ENCODE data around the gene POGK.
"Not testable (repeated sequence)": the region's sequence is repeated elsewhere in the genome, so short reads cannot be mapped to it uniquely, and the experiment has no call there.

POGK gene, protein sequence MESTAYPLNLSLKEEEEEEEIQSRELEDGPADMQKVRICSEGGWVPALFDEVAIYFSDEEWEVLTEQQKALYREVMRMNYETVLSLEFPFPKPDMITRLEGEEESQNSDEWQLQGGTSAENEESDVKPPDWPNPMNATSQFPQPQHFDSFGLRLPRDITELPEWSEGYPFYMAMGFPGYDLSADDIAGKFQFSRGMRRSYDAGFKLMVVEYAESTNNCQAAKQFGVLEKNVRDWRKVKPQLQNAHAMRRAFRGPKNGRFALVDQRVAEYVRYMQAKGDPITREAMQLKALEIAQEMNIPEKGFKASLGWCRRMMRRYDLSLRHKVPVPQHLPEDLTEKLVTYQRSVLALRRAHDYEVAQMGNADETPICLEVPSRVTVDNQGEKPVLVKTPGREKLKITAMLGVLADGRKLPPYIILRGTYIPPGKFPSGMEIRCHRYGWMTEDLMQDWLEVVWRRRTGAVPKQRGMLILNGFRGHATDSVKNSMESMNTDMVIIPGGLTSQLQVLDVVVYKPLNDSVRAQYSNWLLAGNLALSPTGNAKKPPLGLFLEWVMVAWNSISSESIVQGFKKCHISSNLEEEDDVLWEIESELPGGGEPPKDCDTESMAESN

DNA sequence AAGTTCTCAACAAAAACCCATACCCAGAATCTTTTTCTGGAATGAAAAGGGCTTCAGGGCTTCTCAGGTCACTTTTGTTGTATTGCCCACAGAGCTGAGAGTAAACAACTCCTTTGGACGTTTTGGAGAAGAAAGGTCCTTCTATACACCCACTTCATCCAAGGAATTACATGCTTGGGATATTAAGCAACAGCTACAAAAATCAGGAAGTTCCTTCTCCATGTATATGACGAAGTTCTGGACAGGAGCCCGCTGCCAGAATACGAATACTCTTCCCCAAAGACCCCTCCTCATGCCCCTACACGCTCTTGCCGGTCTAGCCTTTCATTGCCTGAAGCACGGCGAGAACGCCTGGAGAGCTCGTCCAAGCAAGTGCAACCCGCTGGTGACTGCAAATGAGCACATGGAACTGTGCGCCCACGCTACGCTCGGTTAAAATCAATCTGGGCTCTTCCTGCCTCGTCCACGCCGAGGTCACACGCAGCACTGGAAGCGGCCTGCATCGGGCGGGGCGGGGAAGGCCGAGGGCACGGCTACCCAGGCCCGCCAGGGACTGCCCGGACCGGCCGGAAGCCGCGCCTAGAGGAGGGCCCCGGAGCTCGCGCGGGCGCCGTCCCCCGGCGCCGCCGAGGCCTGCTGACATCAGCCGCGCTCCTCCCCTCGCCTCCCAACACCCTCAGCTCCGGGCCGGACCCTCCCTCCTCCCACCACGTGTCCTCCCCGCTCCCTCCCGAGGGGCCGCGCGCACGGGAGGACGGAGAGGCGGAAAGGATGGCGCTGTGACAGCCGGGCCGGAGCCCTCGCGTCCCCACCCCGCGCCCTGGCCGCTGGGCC is at the start of gene POGK:
Gene POGK (plus strand): TSS at position 710 of the 834 bp plus-strand sequence. CDS start 1,482 bp downstream, outside the sequence.
- peak; percentile 85 for DNase-seq (ENCODE audit: low read depth)

DNA sequence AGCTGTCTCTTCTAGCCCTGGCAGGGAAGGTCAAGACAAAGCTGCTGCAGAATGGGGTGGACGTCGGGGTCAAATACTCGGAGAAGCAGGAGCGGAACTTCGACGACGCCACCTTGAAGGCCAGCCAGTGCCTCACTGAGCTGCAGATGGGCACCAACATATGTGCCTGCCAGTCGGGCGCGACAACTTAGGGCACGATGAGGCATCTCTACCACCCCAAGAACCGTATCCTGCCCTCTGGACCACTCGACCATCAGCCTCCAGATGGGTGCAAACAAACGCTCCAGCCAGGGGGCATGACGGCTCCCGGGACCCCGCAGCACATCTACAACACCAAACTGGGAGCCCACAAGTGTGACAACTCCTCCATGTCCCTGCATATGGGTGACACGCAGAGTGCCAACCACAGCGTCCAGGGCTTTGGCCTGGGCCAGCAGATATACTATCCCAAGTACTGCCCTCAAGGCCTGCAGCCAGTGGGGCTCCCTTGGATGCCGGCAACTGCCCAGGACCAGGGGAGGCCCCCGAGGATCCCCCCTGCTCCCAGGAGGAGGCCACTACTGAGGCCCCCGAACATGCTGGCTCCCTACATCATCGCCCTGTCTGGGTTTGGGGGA is 42.5 kb upstream of the POGK start:
- DNase-seq (ENCODE audit: low read depth): no peak

DNA sequence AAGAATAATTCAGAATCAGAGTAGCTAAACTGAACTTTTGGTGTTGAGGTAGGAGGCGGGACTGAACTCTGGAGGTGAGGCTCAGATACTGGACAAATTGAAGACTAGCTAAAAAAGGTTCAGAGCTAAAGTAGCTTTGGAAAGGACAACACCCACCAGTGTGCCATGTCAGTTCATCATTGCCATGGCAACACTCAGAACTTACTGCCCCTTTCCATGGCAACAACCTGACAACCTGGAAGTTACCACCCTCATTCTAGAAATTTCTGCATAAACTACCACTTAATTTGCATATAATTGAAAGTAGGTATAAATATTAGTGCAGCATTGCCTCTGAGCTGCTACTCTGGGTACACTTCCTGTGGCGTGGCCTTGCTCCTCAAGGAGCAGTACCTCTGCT is 30.3 kb upstream of the POGK start:
- DNase-seq (ENCODE audit: low read depth): no peak

DNA sequence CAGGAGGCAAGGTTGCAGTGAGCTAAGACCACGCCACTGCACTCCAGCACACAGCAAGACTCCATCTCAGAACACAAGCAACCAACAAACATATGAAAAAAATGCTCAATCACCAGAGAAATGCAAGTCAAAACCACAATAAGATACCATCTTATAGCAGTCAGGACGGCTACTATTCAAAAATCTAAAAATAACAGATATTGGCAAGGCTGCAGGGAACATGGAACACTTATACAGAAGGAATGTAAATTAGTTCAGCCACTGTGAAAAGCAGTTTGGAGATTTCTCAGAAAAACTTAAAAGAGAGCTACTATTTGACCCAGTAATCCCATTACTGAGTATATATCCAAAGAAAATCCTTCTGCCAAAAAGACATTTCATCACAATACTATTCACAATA is 27.6 kb upstream of the POGK start:
- no peak for DNase-seq (ENCODE audit: low read depth)

DNA sequence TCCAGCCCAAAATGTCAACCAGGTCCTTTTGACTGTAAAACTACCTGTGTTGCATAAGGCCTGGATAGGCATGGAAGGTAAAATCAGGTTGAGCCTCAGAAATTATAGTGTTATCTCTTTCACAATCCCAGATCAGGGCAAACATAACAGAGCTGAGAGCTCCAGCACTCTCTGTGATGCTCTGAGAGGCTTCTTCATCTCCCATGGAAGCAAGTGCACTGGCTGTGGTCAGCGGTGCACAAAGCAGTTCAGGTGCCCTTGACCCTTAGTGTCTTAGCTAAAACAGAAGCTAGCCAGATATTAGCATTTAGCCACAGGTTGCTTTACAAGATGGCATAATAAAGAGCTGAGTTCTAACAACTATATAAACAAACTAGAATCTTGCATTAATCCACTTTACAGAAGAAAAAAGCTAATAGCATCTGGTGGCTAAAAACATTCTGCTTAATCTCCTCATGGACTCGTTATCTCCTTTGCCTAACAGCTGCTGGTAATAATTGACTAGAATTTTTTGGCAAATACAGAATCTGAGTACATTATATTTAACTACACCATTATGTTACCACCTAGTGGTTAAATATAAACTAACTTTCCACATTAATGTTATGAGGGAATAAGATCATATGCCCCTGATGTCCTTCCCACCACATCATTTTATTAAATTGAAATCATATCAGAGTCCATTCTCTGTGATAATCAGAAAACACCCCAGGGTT is 25.6 kb upstream of the POGK start:
- DNase-seq (ENCODE audit: low read depth): no peak

DNA sequence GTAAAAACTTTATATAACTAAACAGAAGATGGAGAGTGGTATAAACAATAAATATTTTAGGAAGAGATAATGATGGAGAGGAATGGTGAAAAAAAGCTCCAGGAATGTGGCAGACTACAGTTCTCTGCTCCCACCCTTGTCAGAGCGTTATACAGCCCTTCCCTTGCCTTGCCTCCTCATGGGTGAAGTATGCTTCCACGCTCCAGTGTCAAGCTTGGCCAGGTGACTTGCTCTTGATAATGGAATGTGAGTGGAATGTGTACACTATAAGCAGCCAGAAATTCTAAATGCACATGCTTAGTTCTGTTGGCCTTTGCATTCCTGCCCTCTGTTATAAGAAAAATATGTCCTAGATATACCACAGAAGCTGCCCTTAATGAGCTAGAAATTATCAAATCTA is 24.7 kb upstream of the POGK start:
- no peak for DNase-seq (ENCODE audit: low read depth)

DNA sequence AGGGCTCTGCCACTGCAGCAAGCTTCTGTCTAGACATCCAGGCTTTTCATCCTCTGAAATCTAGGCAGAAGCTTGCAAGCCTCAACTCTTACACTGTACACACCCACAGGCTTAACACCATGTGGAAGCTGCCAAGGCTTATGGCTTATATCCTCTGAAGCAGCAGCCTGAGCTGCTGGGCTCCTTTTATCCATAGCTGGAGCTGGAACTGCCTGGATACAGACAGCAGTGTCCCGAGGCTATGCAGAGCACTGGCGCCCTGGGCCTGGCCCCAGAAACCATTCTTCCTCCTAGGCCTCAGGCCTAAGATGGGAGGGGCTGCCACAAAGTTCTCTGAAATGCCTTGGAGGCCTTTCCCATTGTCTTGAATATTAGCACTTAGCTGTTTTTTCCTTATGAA is 19.3 kb upstream of the POGK start:
- no peak for DNase-seq (ENCODE audit: low read depth)

DNA sequence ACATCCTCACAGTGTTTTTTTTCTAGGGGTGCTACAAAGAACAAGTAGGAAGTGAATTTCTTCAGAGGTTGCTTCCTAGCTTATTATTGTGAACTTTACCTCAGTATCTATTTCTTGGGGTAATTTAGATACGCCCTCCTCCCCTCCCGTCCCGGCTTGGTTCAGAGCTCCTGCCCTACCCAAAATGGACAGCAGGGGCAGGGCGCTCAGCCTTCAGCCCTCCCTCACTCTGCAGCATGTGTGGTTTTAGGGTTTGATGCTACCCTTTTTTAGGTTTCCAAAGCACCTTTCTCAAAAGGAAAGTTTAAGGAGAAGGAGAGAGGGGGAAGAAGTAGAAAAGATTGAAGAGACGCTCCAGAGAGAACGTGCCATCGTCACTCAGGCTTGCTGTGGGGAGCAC is 16.9 kb upstream of the POGK start:
- DNase-seq (ENCODE audit: low read depth): no peak

DNA sequence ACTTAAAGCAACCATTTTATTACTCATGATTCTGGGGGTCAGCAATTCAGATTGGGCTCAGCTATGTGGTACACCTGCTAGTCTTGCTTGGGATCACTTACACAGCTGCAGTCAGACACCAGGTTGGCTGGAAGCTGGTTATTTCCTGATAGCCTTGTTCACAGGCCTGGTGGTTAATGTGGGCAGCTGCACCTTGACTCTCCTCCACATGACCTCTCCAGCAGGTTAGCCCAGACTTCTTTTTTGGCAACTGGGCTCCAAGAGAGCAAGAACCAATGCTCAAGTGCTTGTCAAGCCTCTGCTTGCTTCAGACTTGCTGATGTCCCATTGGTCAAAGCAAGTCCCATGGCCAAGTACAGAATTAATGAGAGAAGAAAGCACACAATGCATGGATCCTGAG is 11.8 kb upstream of the POGK start:
- DNase-seq (ENCODE audit: low read depth): no peak

DNA sequence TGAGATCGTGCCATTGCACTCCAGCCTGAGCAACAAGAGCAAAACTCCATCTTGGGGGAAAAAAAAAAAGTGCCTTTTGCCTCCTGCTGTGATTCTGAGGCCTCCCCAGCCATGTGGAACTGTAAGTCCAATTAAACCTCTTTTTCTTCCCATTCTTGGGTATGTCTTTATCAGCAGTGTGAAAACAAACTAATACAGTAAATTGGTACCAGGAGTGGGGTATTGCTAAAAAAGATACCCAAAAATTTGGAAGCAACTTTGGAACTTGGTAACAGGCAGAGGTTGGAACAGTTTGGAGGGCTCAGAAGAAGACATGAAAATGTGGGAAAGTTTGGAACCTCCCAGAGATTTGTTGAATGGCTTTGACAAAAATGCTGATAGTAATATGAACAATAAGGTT is 9.5 kb upstream of the POGK start:
- DNase-seq (ENCODE audit: low read depth): not testable (repeated sequence)

DNA sequence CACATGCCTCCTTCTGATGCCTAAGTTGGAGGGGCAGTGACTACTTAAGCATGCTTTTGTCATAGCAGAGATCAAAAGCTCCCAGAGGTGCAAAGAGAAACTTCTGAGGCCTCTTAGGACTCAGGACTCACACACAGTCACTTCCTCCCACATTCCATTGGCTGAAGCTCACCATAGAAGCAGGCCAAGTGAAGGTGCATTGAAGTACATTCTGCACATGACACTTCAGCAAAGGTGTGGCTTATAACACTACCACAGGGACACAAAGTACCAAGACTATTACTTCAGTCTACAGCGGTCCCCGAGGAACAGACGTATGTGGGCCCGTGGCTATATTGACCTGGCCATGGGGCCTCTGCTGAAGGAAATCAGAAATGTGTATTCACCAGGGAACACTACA is 2.5 kb upstream of the POGK start:
- DNase-seq (ENCODE audit: low read depth): no peak

DNA sequence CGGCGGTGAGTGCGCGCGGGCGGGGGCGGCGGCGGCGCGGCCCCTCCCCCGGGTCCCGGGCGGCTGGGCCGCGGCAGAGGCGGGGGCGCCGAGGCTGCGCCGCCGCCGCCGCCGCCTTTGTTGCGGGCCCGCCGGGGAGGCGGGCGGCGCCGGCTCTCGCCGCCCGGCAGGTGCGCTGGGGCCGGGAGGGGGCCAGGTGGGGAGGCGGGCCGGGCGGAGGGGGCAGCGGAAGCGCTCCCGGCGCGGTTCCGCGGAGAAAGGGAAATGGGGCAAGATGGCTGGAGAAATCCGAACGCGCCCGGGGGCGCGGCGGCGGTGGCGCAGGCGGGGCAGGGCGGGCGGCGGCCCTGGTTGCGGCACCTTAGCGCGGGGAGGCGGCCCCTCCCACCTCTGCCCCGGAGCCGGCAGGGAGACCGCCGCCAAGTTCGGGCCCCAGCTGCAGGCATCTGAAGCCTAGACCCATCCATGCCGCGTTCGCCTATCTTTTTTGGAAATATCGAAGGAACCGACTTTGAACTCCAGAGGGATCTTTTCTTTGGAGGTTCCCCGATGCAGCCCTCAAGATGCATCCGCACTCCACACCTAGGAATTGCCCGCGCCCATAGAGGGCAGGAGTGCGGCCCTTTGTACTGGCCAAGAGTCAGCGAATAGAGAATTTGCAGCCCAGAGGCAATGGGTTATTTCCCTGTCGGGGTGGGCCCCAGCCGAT is 479 bp downstream of the POGK start:
- peak; percentile 53 for DNase-seq (ENCODE audit: low read depth)

DNA sequence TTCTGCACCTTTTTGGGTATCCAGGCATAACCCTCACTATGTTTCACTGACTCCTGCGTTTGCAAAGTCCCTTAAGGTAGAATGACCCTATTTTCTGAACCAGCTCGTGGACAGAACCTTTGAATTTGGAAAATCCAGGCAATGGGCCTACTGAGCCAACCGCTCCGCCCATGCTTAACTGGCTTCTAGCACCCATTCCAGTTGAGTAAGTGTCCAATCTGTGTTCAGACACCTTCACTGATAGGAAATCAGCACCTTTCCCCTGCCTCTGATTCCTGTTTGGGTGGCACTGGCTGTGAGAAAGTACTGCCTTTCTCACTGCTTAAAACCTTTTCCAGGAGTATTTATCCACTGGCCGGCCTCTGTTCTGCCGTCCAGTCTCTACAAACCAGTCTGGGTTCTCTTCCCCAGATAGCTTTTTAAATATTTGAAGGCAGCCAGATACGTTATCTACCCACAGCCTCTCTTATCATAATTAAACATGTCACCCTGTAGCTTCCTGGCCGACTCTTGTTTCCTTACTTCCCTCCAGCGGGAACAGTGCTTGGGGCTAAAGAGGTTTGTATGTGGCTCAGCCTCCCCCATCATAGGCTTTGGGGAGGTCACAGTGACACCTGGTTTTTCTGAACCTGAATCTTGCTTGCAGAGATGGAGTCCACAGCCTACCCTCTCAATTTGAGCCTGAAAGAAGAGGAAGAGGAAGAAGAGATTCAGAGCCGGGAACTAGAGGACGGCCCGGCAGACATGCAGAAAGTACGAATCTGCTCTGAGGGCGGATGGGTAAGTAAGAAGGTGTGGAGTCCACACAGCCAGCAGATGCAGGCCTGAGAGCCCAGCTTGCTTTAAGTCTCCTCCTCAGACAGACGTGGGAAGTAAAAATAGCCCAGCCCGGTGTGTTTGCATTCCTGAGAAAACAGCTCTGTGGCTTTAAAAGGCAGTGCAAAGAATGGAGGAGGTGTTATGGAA is 1.3 kb downstream of the POGK start:
- DNase-seq (ENCODE audit: low read depth): no peak

DNA sequence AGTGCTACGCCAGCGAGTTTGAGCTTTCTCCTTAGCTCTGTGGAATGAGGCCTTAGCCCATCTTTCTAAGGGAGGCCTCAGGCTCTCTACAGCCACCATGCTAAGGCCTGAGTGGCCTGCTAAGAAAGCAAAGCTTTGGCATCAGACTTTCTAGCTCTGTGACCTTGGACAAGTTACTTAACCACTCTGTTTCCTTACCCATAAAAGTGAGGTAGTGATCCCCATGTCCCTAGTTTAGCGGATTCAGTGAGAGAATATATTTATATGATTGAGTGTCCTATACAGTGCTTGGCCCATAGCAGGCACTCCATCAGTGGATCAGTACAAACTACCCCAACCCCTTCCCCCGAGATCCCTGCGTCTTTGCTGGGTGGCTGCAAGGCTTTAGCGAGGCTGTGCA is 4.0 kb downstream of the POGK start:
- DNase-seq (ENCODE audit: low read depth): no peak

DNA sequence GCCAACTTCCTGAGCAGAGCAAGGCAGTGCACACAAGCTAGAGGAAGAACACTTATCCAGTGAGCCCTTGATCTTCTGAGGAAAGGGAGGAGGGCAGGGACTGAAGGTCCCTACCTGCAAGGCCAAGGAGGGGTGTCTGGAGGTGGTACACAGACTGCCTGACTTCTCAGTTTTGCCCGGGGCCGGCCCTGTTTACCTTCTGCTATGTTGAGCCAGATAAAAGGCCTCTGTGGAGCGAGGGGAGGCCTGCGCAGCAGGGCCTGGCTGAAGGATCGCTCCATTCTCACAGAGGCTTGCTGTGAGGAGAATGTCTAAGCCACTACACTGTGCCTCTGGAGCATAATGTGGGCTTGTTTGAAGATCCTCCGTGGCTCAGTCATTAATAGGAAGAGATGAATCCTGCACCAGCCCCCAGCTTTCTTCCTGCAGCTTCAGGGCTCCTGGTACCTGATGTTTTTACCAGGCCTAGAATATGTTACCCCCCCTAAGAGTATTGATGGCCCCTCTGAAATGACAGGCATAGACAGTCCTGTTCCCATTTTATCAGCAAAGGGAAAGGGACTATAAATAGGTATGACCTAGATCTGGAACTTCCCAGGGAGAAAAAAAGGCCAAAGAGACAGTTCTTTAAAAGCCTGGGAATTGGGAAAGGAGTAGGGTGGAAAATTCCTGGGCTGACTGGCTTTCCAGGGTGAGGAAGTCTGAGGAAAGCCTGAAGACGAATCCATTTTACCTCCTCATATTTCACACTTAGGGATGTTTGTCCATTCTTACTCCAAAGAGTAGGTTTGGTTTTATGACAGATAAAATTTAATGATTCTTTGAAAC is 4.7 kb downstream of the POGK start:
- DNase-seq (ENCODE audit: low read depth): no peak

DNA sequence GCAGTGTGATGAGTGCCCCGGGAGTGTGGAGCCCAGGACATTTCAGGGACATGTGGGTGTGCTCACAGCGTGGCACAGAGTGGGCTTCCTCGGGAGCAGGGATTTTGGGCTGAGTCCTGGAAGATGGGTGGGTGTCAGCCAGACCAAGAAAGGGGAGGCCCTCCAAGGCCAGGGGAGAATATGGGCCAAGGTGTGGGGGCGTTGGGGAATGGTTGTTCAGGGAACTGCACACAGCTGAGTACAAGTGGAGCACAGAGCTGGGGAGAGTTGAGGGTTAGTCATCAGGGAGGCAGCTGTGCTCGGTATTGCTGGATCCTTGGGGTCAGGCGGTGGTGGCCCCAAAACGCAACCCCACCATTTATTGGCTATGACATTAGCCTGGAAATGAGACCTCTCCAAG is 5.5 kb downstream of the POGK start:
- DNase-seq (ENCODE audit: low read depth): no peak

DNA sequence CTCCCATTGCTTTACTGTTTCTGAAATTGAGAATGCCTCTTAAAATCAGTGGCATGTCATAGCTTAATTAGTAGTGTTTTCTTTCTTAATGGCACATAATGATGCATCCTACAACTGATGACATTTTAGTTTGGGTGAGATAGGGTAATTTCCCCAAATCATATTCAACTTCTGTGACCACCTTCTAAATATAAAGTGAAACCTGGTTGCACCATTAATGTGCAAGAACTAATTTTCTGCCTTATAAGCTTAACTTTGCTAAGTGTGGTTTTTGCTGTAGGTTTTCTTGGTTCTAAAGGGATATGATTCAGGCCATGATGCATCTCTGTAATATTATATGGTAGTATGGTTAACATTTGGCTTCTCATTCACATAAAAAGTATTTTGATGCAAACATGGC is 8.9 kb downstream of the POGK start:
- DNase-seq (ENCODE audit: low read depth): no peak

DNA sequence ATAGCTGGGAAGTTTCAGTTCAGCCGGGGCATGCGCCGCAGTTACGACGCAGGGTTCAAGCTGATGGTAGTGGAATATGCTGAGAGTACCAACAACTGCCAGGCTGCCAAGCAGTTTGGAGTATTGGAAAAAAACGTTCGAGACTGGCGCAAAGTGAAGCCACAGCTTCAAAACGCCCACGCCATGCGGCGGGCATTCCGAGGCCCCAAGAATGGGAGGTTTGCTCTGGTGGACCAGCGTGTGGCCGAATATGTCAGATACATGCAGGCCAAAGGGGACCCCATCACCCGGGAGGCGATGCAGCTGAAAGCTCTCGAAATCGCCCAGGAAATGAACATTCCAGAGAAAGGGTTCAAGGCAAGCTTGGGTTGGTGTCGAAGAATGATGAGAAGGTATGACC is 9.9 kb downstream of the POGK start:
- no peak for DNase-seq (ENCODE audit: low read depth)

DNA sequence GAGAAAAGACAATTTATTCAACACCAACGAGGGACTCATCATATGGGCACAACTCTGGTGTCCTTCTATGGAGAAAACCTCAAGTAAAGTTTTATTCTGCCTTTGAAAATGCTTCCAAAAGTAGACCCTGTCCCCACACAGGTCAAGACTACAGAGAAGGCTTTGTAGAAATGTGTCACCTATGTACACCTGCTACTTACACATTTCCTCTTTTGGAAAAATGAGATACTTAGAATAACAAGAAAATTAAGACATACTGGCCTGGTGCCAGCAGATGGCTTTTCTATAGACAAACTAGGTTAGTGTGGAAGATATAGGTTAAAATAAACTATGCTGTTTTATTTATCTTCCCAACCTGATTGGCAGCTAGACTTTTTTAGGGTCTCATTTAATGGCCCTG is 13.6 kb downstream of the POGK start:
- DNase-seq (ENCODE audit: low read depth): no peak
